Stimulated activated naive CD4-positive, alpha-beta T cell treated with Interleukin-2 at 50 U/mL for 16 hours (primary cell): Measurements from ENCODE around the gene SREBF1.

Experiments used
- DNase-seq: peaks from one replicate; lab custom pipeline; 2025; lab: John Stamatoyannopoulos, UW

SREBF1 gene

GRCh38 chr17:17836818-17837379 lies at the start of gene SREBF1:
Gene SREBF1, minus strand, starts transcription at chr17:17836986. Its CDS starts 169 bp downstream, at chr17:17836817.
- peak; percentile 57 for DNase-seq

GRCh38 chr17:17886226-17886625 lies 49.4 kb upstream of the SREBF1 start:
- no peak for DNase-seq

- no peak for DNase-seq
Observed at GRCh38 chr17:17884391-17885357, 47.9 kb upstream of the SREBF1 start.

GRCh38 chr17:17883801-17884200 lies 47.0 kb upstream of the SREBF1 start:
- DNase-seq: no peak

GRCh38 chr17:17882082-17882581 lies 45.3 kb upstream of the SREBF1 start:
- DNase-seq: no peak

GRCh38 chr17:17880577-17881196 lies 43.9 kb upstream of the SREBF1 start:
- DNase-seq: no peak

- DNase-seq: no peak
Observed at GRCh38 chr17:17877529-17878358, 41.0 kb upstream of the SREBF1 start.

GRCh38 chr17:17876959-17877528 lies 40.3 kb upstream of the SREBF1 start:
- no peak for DNase-seq

GRCh38 chr17:17874478-17874877 lies 37.7 kb upstream of the SREBF1 start:
- no peak for DNase-seq

- no peak for DNase-seq
Observed at GRCh38 chr17:17873450-17873991, 36.7 kb upstream of the SREBF1 start.

GRCh38 chr17:17872547-17873345 lies 36.0 kb upstream of the SREBF1 start:
- no peak for DNase-seq

- DNase-seq: no peak
Observed at GRCh38 chr17:17871913-17872312, 35.1 kb upstream of the SREBF1 start.

GRCh38 chr17:17870247-17870646 lies 33.5 kb upstream of the SREBF1 start:
- DNase-seq: no peak

- DNase-seq: no peak
Observed at GRCh38 chr17:17868641-17869522, 32.1 kb upstream of the SREBF1 start.

- no peak for DNase-seq
Observed at GRCh38 chr17:17866897-17867296, 30.1 kb upstream of the SREBF1 start.

- DNase-seq: no peak
Observed at GRCh38 chr17:17866425-17866824, 29.6 kb upstream of the SREBF1 start.

- DNase-seq: no peak
Observed at GRCh38 chr17:17865035-17865434, 28.2 kb upstream of the SREBF1 start.

- DNase-seq: no peak
Observed at GRCh38 chr17:17860766-17861107, 24.0 kb upstream of the SREBF1 start.
